Measurements from ENCODE around the gene CAPN9.
A peak's percentile ranks its signal among the peaks of the same experiment; 100 is the strongest.

The CAPN9 gene

DNA sequence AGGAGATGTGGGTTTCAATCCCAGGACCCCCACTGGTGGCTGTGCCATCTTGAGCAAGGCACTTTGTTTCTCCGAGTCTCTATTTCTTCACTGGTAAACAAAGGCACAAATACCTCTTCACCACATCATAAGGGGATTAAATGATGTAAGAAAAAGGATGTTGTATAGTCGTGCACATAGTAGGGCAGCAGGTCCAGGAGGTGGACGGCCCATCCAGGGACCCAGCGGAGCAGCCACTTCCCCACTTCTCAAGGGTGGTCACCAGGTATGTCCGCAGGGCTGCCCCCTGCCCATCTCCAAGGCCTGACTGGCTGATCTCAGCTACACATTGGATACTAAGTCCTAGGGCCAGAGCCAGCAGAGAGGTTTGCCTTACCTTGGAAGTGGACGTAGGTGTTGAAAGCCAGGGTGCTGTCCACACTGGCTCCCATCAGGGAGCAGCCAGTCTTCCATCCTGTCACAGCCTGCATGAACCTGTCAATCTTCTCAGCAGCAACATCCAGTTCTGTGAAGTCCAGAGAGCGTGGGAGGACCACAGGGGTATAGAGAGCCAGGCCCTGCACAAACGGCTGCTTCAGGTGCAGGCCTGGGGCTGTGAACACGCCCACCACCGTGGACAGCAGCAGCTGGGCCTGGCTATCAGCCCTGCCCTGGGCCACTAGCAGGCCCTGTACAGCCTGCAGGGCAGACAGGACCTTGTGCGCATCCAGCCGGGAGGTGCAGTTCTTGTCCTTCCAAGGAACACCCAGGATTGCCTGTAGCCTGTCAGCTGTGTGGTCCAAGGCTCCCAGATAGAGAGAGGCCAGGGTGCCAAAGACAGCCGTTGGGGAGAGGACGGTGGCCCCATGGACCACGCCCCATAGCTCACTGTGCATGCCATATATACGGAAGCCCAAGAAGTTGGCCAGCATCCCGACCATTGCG is 37.3 kb upstream of the CAPN9 start:
- Histone ChIP-seq H3K4me1 (peaks cover 3 to 17% (median 10%) of the 10 kb centered on the region in 4 donors), H3K27ac (no peak overlapping the region), H3K27me3 (no peaks in the 10 kb centered on the region), H3K4me3 (no peak overlapping the region), H3K36me3 (peaks cover 0 to 4% (median 0%) of the 10 kb centered on the region in 3 donors), H3K9me3 (no peaks in the 10 kb centered on the region)
- intact Hi-C loops (cut with DNase I; ENCODE audit: low total_unique reads): no loop called here
- TF ChIP-seq CTCF (IDR thresholded peaks at IDR 0.05): no peak
- no peak for DNase-seq

DNA sequence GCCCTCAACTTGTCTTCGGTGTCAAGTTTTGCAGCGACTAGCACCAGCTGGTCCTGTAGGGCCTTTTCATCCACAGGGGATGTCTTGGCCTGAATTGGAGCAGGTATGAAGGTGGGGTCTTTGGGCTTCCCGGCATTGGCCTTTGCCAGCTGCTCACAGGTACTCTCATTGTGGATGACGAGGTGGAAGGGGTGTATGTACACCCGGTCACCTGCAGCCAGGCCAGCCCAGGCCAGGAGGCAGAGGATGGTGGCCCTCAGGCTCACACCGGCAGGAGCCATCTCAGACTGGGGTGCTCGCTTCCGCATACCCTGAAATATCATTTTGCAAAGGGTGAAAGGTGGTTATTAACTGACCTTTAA is 36.7 kb upstream of the CAPN9 start:
- Histone ChIP-seq H3K4me3 (no peak overlapping the region), H3K4me1 (peaks cover 3 to 17% (median 10%) of the 10 kb centered on the region in 4 donors)
- DNase-seq: no peak

GRCh38 chr1:230711245-230711644 is 35.9 kb upstream of the CAPN9 start:
- peaks cover 3 to 17% (median 10%) of the 10 kb centered on the region in 4 donors for H3K4me1 ChIP-seq
- H3K4me3 ChIP-seq: no peak overlapping the region
- peaks cover 0 to 4% (median 0%) of the 10 kb centered on the region in 3 donors for H3K36me3 ChIP-seq
- no peak for TF ChIP-seq CTCF (IDR thresholded peaks at IDR 0.05)
- no peak for DNase-seq
- H3K9me3 ChIP-seq: no peaks in the 10 kb centered on the region
- intact Hi-C loops (cut with DNase I; ENCODE audit: low total_unique reads): no loop called here
- no peaks in the 10 kb centered on the region for H3K27me3 ChIP-seq
- no peak overlapping the region for H3K27ac ChIP-seq

More for the DNA sequence above, 36.7 kb upstream of the CAPN9 start:
- Histone ChIP-seq H3K9me3 (no peaks in the 10 kb centered on the region), H3K27ac (no peak overlapping the region), H3K27me3 (no peaks in the 10 kb centered on the region), H3K36me3 (peaks cover 0 to 4% (median 0%) of the 10 kb centered on the region in 3 donors)
- intact Hi-C loops (cut with DNase I; ENCODE audit: low total_unique reads): no loop called here
- no peak for TF ChIP-seq CTCF (IDR thresholded peaks at IDR 0.05)

DNA sequence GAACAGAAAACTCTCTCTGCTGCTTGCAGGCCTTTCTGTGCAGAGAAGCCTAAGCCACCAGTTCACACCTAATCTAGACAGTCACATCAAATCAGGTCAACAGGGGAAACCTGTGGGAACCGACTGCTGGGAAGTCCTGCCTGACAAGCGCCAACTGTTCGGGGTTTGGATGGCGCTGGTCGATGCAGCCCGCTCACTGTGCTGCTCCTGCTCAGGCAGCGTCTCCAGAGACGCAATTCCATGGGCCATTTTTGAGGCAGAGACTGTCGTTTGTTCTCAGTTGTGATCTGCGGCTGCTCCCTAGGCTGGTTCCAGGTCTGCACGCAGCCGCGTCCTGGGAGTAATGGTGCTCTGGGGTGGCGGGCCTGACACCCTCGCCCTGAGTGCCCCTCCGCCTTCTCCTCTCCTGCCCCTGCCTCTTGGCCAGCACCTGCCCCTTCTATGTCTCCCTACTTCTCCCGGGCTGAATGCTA is 34.7 kb upstream of the CAPN9 start:
- no peak for TF ChIP-seq CTCF (IDR thresholded peaks at IDR 0.05)
- Histone ChIP-seq H3K4me3 (no peak overlapping the region), H3K27me3 (no peaks in the 10 kb centered on the region), H3K9me3 (no peaks in the 10 kb centered on the region), H3K4me1 (peaks cover 3 to 17% (median 10%) of the 10 kb centered on the region in 4 donors), H3K36me3 (peaks cover 0 to 4% (median 0%) of the 10 kb centered on the region in 3 donors), H3K27ac (no peak overlapping the region)
- no peak for DNase-seq
- intact Hi-C loops (cut with DNase I; ENCODE audit: low total_unique reads): no loop called here

DNA sequence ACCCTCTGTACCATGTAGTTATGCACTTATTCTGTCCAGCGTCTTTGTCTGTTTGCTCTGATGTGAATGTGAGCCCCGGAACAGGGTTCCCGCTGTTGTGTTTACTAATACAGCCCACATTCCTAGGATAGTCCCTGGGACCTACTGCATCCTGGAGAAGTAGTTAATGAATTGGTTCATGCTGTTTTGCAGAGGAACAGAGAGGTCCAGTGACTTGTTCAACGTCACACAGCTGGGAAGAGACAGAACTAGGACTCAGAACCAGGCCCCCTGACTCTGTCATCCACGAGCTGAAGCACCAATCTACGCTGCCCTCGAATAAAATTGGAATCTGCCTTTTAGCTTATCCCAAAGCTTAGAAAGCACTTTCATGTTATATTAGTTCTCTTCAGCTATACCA is 34.0 kb upstream of the CAPN9 start:
- intact Hi-C loops (cut with DNase I; ENCODE audit: low total_unique reads): no loop called here
- DNase-seq: no peak
- Histone ChIP-seq H3K27me3 (no peaks in the 10 kb centered on the region), H3K9me3 (no peaks in the 10 kb centered on the region), H3K4me1 (peaks cover 3 to 17% (median 10%) of the 10 kb centered on the region in 4 donors), H3K4me3 (peak overlapping the region; percentile 39 to 52), H3K27ac (peak overlapping the region in 1 of 2 donors; percentile 53), H3K36me3 (peaks cover 0 to 4% (median 0%) of the 10 kb centered on the region in 3 donors)
- TF ChIP-seq CTCF (IDR thresholded peaks at IDR 0.05): no peak

Data from tibial artery (tissue), 4 donors.